GM19467 (cell line): Measurements from ENCODE around the gene RHOXF1.
"Not testable (repeated sequence)": the region's sequence is repeated elsewhere in the genome, so short reads cannot be mapped to it uniquely, and the experiment has no call there.

ENCODE experiments used
- ATAC-seq: cut with Tn5 transposase; IDR thresholded peaks from one replicate; pipeline ENCODE4 v1.9.1; 2021; ENCODE audit warnings: mild to moderate bottlenecking, moderate library complexity; ENCODE audit not compliant: unreplicated experiment

Gene RHOXF1

DNA sequence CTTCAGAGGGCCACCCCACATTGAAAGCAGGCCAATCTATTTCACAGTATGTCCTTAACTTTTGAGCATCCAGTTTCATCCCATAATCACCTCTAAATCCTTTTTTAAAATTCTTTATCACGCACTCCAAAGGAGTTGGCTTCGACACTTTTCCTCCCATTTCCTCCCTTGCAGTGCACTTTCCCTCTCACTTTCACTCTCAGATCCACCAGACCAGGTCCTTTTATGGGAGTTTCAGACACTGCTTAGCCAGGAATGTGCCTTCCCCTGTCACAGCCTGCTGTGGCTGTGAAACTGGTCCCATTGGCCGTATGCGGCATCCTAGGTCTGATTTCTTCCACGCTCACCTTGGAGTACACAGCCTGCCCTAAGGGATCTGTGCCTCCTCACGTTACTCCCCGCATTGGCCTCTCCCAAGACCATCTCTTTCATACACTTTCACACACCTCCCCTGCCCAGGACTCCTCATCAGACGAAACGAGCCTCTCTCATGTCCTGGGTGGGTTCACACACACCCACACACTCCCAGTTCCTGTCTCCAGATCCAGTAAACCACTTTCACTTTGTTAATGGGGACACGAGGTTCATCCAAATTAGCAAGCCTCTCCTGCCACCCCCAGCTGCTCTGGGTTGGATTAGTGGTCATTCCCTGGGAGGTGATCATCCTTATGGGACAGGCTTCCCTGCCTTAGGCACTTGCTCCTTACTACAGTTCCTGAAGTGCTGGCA lies 28.3 kb downstream of the RHOXF1 start:
- ATAC-seq = no peak

DNA sequence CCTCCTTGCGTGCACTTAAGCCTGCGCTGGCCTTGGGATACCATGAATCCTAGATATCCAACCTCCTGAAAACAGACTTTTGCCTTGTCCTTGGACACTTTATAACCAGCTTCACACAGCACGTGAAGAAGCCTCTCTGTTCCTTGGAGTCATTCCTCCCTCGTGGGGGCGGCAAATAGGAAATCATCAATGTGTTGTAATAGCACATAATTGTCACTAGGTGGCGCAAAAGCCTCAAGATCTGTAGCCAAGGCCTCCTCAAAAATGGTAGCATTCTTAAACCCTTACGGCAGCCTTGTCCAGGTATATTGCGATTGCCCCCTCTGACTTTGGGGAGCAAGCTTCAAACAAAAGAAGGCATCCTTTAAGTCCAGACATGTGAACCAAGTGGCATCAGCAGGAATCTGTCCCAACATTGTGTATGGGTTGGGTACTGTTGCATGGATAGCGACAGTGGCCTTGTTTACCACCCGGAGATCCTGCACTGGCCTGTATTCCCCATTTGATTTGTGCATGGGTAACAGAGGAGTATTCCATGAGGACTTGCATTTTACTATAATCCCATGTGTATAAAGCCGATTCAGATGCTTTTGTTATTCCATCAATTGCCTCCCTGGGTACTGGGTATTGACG lies 30.0 kb downstream of the RHOXF1 start:
- ATAC-seq = not testable (repeated sequence)

DNA sequence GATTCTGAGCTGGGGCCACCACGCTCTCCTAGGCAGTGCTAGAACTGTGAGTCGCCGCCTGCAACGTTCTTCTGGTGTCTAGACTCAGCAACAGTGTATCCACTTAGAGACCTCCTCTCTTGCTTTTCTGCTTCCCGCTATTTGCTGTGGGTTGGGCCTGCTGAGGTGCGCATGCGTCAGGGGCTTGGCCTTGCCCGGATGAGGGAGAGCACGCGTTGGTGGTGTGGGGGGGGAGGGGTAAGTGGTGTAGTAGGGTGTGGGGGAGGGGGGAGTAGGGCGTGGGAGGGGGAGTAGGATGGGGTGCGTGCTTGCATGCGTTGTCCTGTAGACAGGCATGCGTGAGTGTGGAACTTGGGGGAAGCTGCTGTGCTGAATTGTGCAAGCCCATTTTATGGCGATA lies 38.1 kb downstream of the RHOXF1 start, which contains the start of gene RHOXF2B:
Gene RHOXF2B (minus strand): TSS at position 101 of the 400 bp plus-strand sequence. CDS start 138 bp downstream, outside the sequence.
- not testable (repeated sequence) for ATAC-seq

DNA sequence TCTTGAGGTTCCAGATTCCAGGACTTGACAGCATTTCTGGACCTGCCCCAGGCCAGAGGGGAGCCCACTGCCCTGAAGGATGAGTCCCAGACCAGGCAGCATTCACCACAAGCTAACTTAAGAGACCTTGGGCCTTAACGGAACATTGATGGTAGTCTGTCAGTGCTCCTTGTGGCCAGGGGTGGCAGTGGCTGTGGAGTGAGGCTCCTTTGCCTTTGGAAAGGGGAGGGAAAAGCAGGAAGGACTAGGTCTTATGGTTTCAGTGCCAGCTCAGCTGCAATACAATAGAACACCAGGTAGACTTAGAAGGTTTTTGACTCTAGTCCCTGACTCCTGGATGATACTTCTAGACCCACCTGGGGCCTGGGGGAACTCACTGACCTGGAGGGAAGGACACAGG lies 49.5 kb downstream of the RHOXF1 start:
- not testable (repeated sequence) for ATAC-seq
